Smooth muscle cell (in vitro differentiated cells): ENCODE data around the gene LSM6. TPM values are rescaled to one million over a fixed set of nuclear protein-coding genes. Genes with fewer than 3 reads are reported as not detected.

Experiments used
- polyA plus RNA-seq: library from polyadenylated mRNA; unstranded; fragments of >200 nt; fragmentation: Nextera tagmentation; extraction: Ambion mirVana; gene quantifications from 2 replicates; pipeline ENCODE4 v1.2.1, GENCODE V29; 2016
- total RNA-seq: library from RNA; depleted of rRNA; stranded (reverse); fragments of >200 nt; gene quantifications from 2 replicates; pipeline ENCODE4 v1.2.3, GENCODE V29; 2014

Gene LSM6
- total and polyA plus RNA-seq, 2 experiments from 2014 or later, result 36.9 to 58.5 TPM

Other genes with a start within 250 kb of the LSM6 start
- 8.3 and 12.8 TPM in 2 replicates for gene ZNF827, start 236.9 kb upstream of the LSM6 start, total RNA-seq
- gene ZNF827, start 236.9 kb upstream of the LSM6 start, polyA plus RNA-seq, result 6.5 and 8.7 TPM in 2 replicates
- 0.31 TPM in 1 of 2 replicates, not detected in the other for gene REELD1, start 38.8 kb downstream of the LSM6 start, total RNA-seq
- gene REELD1, start 38.8 kb downstream of the LSM6 start, polyA plus RNA-seq, result not detected in 2 replicates